CMK (cell line): ENCODE results near the gene IPMK.
"Not testable (repeated sequence)": the region's sequence is repeated elsewhere in the genome, so short reads cannot be mapped to it uniquely, and the experiment has no call there.

Experiments
- DNase-seq: peaks from one replicate; pipeline ENCODE4 v3.0.0-alpha.2; 2010; ENCODE audit warnings: low read depth

Gene IPMK

GRCh38 chr10:58266826-58267712 lies 625 bp downstream of the IPMK start:
- DNase-seq = no peak

GRCh38 chr10:58266003-58266825 lies 1.5 kb downstream of the IPMK start:
- no peak for DNase-seq

GRCh38 chr10:58265249-58265648 lies 2.4 kb downstream of the IPMK start:
- DNase-seq = no peak

GRCh38 chr10:58264780-58265179 lies 2.9 kb downstream of the IPMK start:
- no peak for DNase-seq

GRCh38 chr10:58262766-58263165 lies 4.9 kb downstream of the IPMK start:
- no peak for DNase-seq

- DNase-seq = no peak
Observed at GRCh38 chr10:58260334-58260733, 7.4 kb downstream of the IPMK start.

- DNase-seq = no peak
Observed at GRCh38 chr10:58258977-58259692, 8.6 kb downstream of the IPMK start.

- DNase-seq = not testable (repeated sequence)
Observed at GRCh38 chr10:58256013-58256780, 11.5 kb downstream of the IPMK start.

GRCh38 chr10:58254644-58255043 lies 13.1 kb downstream of the IPMK start:
- DNase-seq = no peak

- no peak for DNase-seq
Observed at GRCh38 chr10:58253184-58253583, 14.5 kb downstream of the IPMK start.

GRCh38 chr10:58244666-58245065 lies 23.0 kb downstream of the IPMK start:
- not testable (repeated sequence) for DNase-seq

GRCh38 chr10:58244242-58244641 lies 23.5 kb downstream of the IPMK start:
- DNase-seq = not testable (repeated sequence)

GRCh38 chr10:58243801-58244200 lies 23.9 kb downstream of the IPMK start:
- not testable (repeated sequence) for DNase-seq

GRCh38 chr10:58243269-58243668 lies 24.4 kb downstream of the IPMK start:
- DNase-seq = no peak

- DNase-seq = no peak
Observed at GRCh38 chr10:58241346-58241745, 26.3 kb downstream of the IPMK start.

- no peak for DNase-seq
Observed at GRCh38 chr10:58240531-58240930, 27.2 kb downstream of the IPMK start.

GRCh38 chr10:58239561-58240169 lies 28.0 kb downstream of the IPMK start:
- no peak for DNase-seq

- DNase-seq = no peak
Observed at GRCh38 chr10:58237014-58237834, 30.5 kb downstream of the IPMK start.

GRCh38 chr10:58229856-58230255 lies 37.8 kb downstream of the IPMK start:
- DNase-seq = not testable (repeated sequence)

GRCh38 chr10:58225654-58226053 lies 42.0 kb downstream of the IPMK start:
- DNase-seq = no peak
